Measurements from ENCODE around the gene CYP27C1.

The CYP27C1 gene

GRCh38 chr2:127170021-127170420, 50.1 kb downstream of the CYP27C1 start:
- TF ChIP-seq, protein P1, sequence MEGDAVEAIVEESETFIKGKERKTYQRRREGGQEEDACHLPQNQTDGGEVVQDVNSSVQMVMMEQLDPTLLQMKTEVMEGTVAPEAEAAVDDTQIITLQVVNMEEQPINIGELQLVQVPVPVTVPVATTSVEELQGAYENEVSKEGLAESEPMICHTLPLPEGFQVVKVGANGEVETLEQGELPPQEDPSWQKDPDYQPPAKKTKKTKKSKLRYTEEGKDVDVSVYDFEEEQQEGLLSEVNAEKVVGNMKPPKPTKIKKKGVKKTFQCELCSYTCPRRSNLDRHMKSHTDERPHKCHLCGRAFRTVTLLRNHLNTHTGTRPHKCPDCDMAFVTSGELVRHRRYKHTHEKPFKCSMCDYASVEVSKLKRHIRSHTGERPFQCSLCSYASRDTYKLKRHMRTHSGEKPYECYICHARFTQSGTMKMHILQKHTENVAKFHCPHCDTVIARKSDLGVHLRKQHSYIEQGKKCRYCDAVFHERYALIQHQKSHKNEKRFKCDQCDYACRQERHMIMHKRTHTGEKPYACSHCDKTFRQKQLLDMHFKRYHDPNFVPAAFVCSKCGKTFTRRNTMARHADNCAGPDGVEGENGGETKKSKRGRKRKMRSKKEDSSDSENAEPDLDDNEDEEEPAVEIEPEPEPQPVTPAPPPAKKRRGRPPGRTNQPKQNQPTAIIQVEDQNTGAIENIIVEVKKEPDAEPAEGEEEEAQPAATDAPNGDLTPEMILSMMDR (IDR thresholded peaks at IDR 0.05; ENCODE audit: poor library complexity, severe bottlenecking), result no peak
- Histone ChIP-seq H3K4me3 (ENCODE audit: severe bottlenecking) (no peak overlapping the region), H3K27me3 (ENCODE audit: insufficient read depth, poor library complexity, severe bottlenecking) (no peaks in the 10 kb centered on the region), H3K27ac (ENCODE audit: poor library complexity, severe bottlenecking) (no peak overlapping the region), H3K4me1 (ENCODE audit: insufficient read depth, poor library complexity, severe bottlenecking) (peaks cover 10% of the 10 kb centered on the region), H3K36me3 (ENCODE audit: low read depth) (no peaks in the 10 kb centered on the region), H3K9me3 (ENCODE audit: severe bottlenecking) (no peaks in the 10 kb centered on the region)
- DNase-seq (ENCODE audit: low spot score) (no peak), ATAC-seq (ENCODE audit: low read depth) (peak; percentile 34; the same call in 1 of the 3 replicates)

GRCh38 chr2:127169066-127169660, 50.9 kb downstream of the CYP27C1 start:
- DNase-seq (ENCODE audit: low spot score) (no peak), ATAC-seq (ENCODE audit: low read depth) (no peak)
- Histone ChIP-seq H3K27ac (ENCODE audit: poor library complexity, severe bottlenecking) (no peak overlapping the region), H3K4me1 (ENCODE audit: insufficient read depth, poor library complexity, severe bottlenecking) (peaks cover 10% of the 10 kb centered on the region), H3K27me3 (ENCODE audit: insufficient read depth, poor library complexity, severe bottlenecking) (no peaks in the 10 kb centered on the region), H3K4me3 (ENCODE audit: severe bottlenecking) (no peak overlapping the region), H3K36me3 (ENCODE audit: low read depth) (no peaks in the 10 kb centered on the region), H3K9me3 (ENCODE audit: severe bottlenecking) (no peaks in the 10 kb centered on the region)
- TF ChIP-seq, protein P1 (IDR thresholded peaks at IDR 0.05; ENCODE audit: poor library complexity, severe bottlenecking), result no peak

GRCh38 chr2:127166231-127166860, 53.8 kb downstream of the CYP27C1 start:
- Histone ChIP-seq H3K4me3 (ENCODE audit: severe bottlenecking) (no peak overlapping the region), H3K27ac (ENCODE audit: poor library complexity, severe bottlenecking) (no peak overlapping the region), H3K27me3 (ENCODE audit: insufficient read depth, poor library complexity, severe bottlenecking) (no peaks in the 10 kb centered on the region), H3K9me3 (ENCODE audit: severe bottlenecking) (no peaks in the 10 kb centered on the region), H3K4me1 (ENCODE audit: insufficient read depth, poor library complexity, severe bottlenecking) (no peaks in the 10 kb centered on the region), H3K36me3 (ENCODE audit: low read depth) (no peaks in the 10 kb centered on the region)
- DNase-seq (ENCODE audit: low spot score) (no peak), ATAC-seq (ENCODE audit: low read depth) (no peak)
- TF ChIP-seq, protein P1 (IDR thresholded peaks at IDR 0.05; ENCODE audit: poor library complexity, severe bottlenecking), result no peak

DNA sequence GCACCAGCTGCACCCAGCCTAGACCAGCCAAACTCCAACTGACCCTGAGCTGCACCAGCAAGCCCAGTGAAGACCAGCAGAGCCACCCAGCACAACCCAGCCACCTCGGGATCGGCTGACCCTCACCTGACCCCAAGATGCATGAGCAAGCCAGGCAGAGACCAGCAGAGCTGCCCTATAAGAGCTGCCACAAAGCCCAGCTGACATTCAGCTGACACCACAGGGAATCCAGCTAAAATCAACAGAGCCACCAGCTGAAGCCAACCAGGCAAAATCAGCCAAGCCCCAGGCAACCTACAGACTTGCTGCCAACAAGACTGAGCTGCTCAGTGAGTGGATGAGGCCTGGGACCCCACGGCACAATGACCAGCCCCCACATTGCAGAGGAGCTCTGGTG, 54.6 kb downstream of the CYP27C1 start:
- Histone ChIP-seq H3K9me3 (ENCODE audit: severe bottlenecking) (no peaks in the 10 kb centered on the region), H3K4me3 (ENCODE audit: severe bottlenecking) (no peak overlapping the region), H3K27ac (ENCODE audit: poor library complexity, severe bottlenecking) (no peak overlapping the region), H3K36me3 (ENCODE audit: low read depth) (no peaks in the 10 kb centered on the region), H3K27me3 (ENCODE audit: insufficient read depth, poor library complexity, severe bottlenecking) (no peaks in the 10 kb centered on the region), H3K4me1 (ENCODE audit: insufficient read depth, poor library complexity, severe bottlenecking) (no peaks in the 10 kb centered on the region)
- DNase-seq (ENCODE audit: low spot score), result no peak
- ATAC-seq (ENCODE audit: low read depth), result no peak
- TF ChIP-seq, protein P1 (IDR thresholded peaks at IDR 0.05; ENCODE audit: poor library complexity, severe bottlenecking), result no peak

Measured in RWPE2 (cell line).